GM23338 (cell line): ENCODE data around the gene PRSS57. TPM values are rescaled to one million over a fixed set of nuclear protein-coding genes. Genes with fewer than 3 reads are reported as not detected.

Experiments used
- ATAC-seq: fragments of 200-7000 bp; cut with Tn5 transposase; 3 replicates; pipeline ENCODE4 v1.9.1; 2020
- DNase-seq: peaks from one replicate; pipeline ENCODE4 v3.0.0-alpha.2; 2015; ENCODE audit warnings: low spot score
- H2AFZ ChIP-seq: fragments of 200-600 bp; sonication (generic); 2 replicates; pipeline ENCODE4 v1.8.0; 2016; ENCODE audit warnings: antibody characterized with exemption, mild to moderate bottlenecking, moderate library complexity
- H3F3A ChIP-seq: fragments of 200-600 bp; sonication (generic); replicated peaks from 2 replicates; pipeline ENCODE4 v1.8.0; 2017; ENCODE audit warnings: antibody characterized with exemption, mixed run types, low read depth
- H3K27ac ChIP-seq: fragments of 200-600 bp; sonication (generic); 2 replicates; pipeline ENCODE4 v1.6.1; 2016; ENCODE audit warnings: low read depth
- H3K27me3 ChIP-seq: fragments of 200-600 bp; sonication (generic); 2 replicates; pipeline ENCODE4 v1.8.0; 2016; ENCODE audit warnings: mild to moderate bottlenecking, mixed run types, moderate library complexity; ENCODE audit not compliant: insufficient read depth
- H3K36me3 ChIP-seq: fragments of 200-600 bp; sonication (generic); 2 replicates; pipeline ENCODE4 v1.8.0; 2016; ENCODE audit warnings: mild to moderate bottlenecking; ENCODE audit not compliant: insufficient read depth
- H3K4me1 ChIP-seq: fragments of 200-600 bp; sonication (generic); 2 replicates; pipeline ENCODE4 v1.8.0; 2016; ENCODE audit warnings: mild to moderate bottlenecking, moderate library complexity; ENCODE audit not compliant: insufficient read depth
- H3K4me2 ChIP-seq: fragments of 200-600 bp; sonication (generic); 2 replicates; pipeline ENCODE4 v1.7.1; 2017; ENCODE audit warnings: mixed run types
- H3K4me3 ChIP-seq: fragments of 200-600 bp; sonication (generic); 2 replicates; pipeline ENCODE4 v1.6.1; 2016; ENCODE audit warnings: mixed run types
- H3K79me2 ChIP-seq: fragments of 200-600 bp; sonication (generic); replicated peaks from 2 replicates; pipeline ENCODE4 v1.8.0; 2017; ENCODE audit warnings: mild to moderate bottlenecking; ENCODE audit not compliant: insufficient read depth
- H3K9me2 ChIP-seq: fragments of 200-600 bp; sonication (generic); 2 replicates; pipeline ENCODE4 v1.8.0; 2017; ENCODE audit not compliant: insufficient read depth
- H4K20me1 ChIP-seq: fragments of 200-600 bp; sonication (generic); replicated peaks from 2 replicates; pipeline ENCODE4 v1.8.0; 2017; ENCODE audit warnings: mild to moderate bottlenecking; ENCODE audit not compliant: insufficient read depth
- H3K27ac Mint-ChIP-seq: 2 replicates; pipeline ENCODE4 v1.8.0; 2020; ENCODE audit warnings: inconsistent platforms, mild to moderate bottlenecking, moderate library complexity, mixed read lengths
- H3K27me3 Mint-ChIP-seq: 3 replicates; pipeline ENCODE4 v1.8.0; 2022; ENCODE audit warnings: low read depth, mild to moderate bottlenecking, moderate library complexity, mixed read lengths, inconsistent platforms; ENCODE audit not compliant: insufficient read depth, poor library complexity
- H3K36me3 Mint-ChIP-seq: 3 replicates; pipeline ENCODE4 v1.8.0; 2021; ENCODE audit warnings: low read depth, mild to moderate bottlenecking, inconsistent platforms, moderate library complexity, mixed read lengths
- H3K4me1 Mint-ChIP-seq: 3 replicates; pipeline ENCODE4 v1.8.0; 2020; ENCODE audit warnings: mild to moderate bottlenecking, inconsistent platforms, mixed read lengths
- H3K4me3 Mint-ChIP-seq: 3 replicates; pipeline ENCODE4 v1.8.0; 2021; ENCODE audit warnings: moderate library complexity, mild to moderate bottlenecking, inconsistent platforms, mixed read lengths
- H3K9me3 Mint-ChIP-seq: 3 replicates; pipeline ENCODE4 v1.8.0; 2020; ENCODE audit warnings: moderate library complexity, mild to moderate bottlenecking, inconsistent platforms, mixed read lengths
- CREB1 ChIP-seq: fragments of 250-450 bp; sonication (Bioruptor Pico); IDR thresholded peaks from 2 replicates; pipeline ENCODE4 v1.5.0; 2020; ENCODE audit warnings: low read depth, mild to moderate bottlenecking, moderate library complexity
- ETS1 ChIP-seq: IDR thresholded peaks from 2 replicates; pipeline ENCODE4 v1.6.1; 2016; ENCODE audit warnings: antibody characterized with exemption
- EZH2 ChIP-seq: fragments of 200-600 bp; sonication (generic); IDR thresholded peaks from one replicate; pipeline ENCODE4 v1.8.0; 2017; ENCODE audit warnings: antibody characterized with exemption, mild to moderate bottlenecking, low read depth; ENCODE audit not compliant: unreplicated experiment
- EZH2phosphoT487 ChIP-seq: fragments of 200-600 bp; sonication (generic); IDR thresholded peaks from one replicate; pipeline ENCODE4 v1.8.1; 2018; ENCODE audit warnings: antibody characterized with exemption; ENCODE audit not compliant: unreplicated experiment
- JUNB ChIP-seq: IDR thresholded peaks from one replicate; pipeline ENCODE4 v1.6.1; 2016; ENCODE audit warnings: antibody characterized with exemption; ENCODE audit not compliant: unreplicated experiment
- NANOG ChIP-seq: IDR thresholded peaks from 2 replicates; pipeline ENCODE4 v1.6.1; 2016; ENCODE audit warnings: antibody characterized with exemption, borderline replicate concordance
- POLR2AphosphoS5 ChIP-seq: IDR thresholded peaks from 2 replicates; pipeline ENCODE4 v1.6.1; 2016; ENCODE audit warnings: antibody characterized with exemption, low read depth
- REST ChIP-seq: IDR thresholded peaks from one replicate; pipeline ENCODE4 v1.6.1; 2018; ENCODE audit warnings: antibody characterized with exemption; ENCODE audit not compliant: unreplicated experiment
- STAT1 ChIP-seq: IDR thresholded peaks from one replicate; pipeline ENCODE4 v1.6.1; 2016; ENCODE audit warnings: antibody characterized with exemption; ENCODE audit not compliant: unreplicated experiment
- ZNF114 ChIP-seq: fragments of 250-450 bp; sonication (Bioruptor Pico); IDR thresholded peaks from 2 replicates; pipeline ENCODE4 v1.5.0; 2020; ENCODE audit warnings: mild to moderate bottlenecking, moderate library complexity
- ZNF331 ChIP-seq: fragments of 250-450 bp; sonication (Bioruptor Pico); IDR thresholded peaks from 2 replicates; pipeline ENCODE4 v1.5.0; 2020; ENCODE audit warnings: low read depth, mild to moderate bottlenecking, moderate library complexity
- polyA plus RNA-seq: library from polyadenylated mRNA; unstranded; fragments of >200 nt; fragmentation: Nextera tagmentation; extraction: Ambion mirVana; gene quantifications from 2 replicates; pipeline ENCODE4 v1.2.1, GENCODE V29; 2016
- total RNA-seq: library from RNA; depleted of rRNA; stranded (reverse); fragments of >200 nt; shearing (Covaris generic); gene quantifications from 2 replicates; pipeline ENCODE4 v1.2.3, GENCODE V29; 2014
- TF ChIP-seq, protein P1 (sequence below): fragments of 250-450 bp; sonication (Bioruptor Pico); IDR thresholded peaks from 2 replicates; pipeline ENCODE4 v1.5.0; 2020; ENCODE audit warnings: mild to moderate bottlenecking, moderate library complexity

The PRSS57 gene
- total and polyA plus RNA-seq, 2 experiments from 2014 or later: 0.34 TPM; not detected in 1

- Histone ChIP-seq H3K4me1 (no peaks in the 10 kb centered on the region; the same call in 1 of the 2 replicates), H3K4me2 (no peak overlapping the region), H4K20me1 (no peaks in the 10 kb centered on the region), H2AFZ (no peak overlapping the region), H3F3A (no peaks in the 10 kb centered on the region), H3K79me2 (no peaks in the 10 kb centered on the region), H3K4me3 (no peak overlapping the region), H3K9me2 (no peaks in the 10 kb centered on the region), H3K27ac (no peak overlapping the region), H3K27me3 (no peaks in the 10 kb centered on the region), H3K36me3 (no peaks in the 10 kb centered on the region; the same call in 1 of the 2 replicates)
- H3K4me3 Mint-ChIP-seq: no peak overlapping the region
- H3K36me3 Mint-ChIP-seq: no peaks in the 10 kb centered on the region
- no peak overlapping the region for H3K27ac Mint-ChIP-seq
- peaks cover 3% of the 10 kb centered on the region for H3K27me3 Mint-ChIP-seq
- no peaks in the 10 kb centered on the region; the same call in 2 of the 3 replicates for H3K4me1 Mint-ChIP-seq
- H3K9me3 Mint-ChIP-seq: peaks cover 2% of the 10 kb centered on the region; the same call in 2 of the 3 replicates
- TF ChIP-seq ZNF331 (no peak), REST (no peak), JUNB (no peak), POLR2AphosphoS5 (no peak), EZH2 (no peak), NANOG (no peak), CREB1 (CRISPR knock-in tag) (no peak), ZNF114 (no peak), ETS1 (no peak), STAT1 (no peak), EZH2phosphoT487 (no peak)
- TF ChIP-seq, protein P1, sequence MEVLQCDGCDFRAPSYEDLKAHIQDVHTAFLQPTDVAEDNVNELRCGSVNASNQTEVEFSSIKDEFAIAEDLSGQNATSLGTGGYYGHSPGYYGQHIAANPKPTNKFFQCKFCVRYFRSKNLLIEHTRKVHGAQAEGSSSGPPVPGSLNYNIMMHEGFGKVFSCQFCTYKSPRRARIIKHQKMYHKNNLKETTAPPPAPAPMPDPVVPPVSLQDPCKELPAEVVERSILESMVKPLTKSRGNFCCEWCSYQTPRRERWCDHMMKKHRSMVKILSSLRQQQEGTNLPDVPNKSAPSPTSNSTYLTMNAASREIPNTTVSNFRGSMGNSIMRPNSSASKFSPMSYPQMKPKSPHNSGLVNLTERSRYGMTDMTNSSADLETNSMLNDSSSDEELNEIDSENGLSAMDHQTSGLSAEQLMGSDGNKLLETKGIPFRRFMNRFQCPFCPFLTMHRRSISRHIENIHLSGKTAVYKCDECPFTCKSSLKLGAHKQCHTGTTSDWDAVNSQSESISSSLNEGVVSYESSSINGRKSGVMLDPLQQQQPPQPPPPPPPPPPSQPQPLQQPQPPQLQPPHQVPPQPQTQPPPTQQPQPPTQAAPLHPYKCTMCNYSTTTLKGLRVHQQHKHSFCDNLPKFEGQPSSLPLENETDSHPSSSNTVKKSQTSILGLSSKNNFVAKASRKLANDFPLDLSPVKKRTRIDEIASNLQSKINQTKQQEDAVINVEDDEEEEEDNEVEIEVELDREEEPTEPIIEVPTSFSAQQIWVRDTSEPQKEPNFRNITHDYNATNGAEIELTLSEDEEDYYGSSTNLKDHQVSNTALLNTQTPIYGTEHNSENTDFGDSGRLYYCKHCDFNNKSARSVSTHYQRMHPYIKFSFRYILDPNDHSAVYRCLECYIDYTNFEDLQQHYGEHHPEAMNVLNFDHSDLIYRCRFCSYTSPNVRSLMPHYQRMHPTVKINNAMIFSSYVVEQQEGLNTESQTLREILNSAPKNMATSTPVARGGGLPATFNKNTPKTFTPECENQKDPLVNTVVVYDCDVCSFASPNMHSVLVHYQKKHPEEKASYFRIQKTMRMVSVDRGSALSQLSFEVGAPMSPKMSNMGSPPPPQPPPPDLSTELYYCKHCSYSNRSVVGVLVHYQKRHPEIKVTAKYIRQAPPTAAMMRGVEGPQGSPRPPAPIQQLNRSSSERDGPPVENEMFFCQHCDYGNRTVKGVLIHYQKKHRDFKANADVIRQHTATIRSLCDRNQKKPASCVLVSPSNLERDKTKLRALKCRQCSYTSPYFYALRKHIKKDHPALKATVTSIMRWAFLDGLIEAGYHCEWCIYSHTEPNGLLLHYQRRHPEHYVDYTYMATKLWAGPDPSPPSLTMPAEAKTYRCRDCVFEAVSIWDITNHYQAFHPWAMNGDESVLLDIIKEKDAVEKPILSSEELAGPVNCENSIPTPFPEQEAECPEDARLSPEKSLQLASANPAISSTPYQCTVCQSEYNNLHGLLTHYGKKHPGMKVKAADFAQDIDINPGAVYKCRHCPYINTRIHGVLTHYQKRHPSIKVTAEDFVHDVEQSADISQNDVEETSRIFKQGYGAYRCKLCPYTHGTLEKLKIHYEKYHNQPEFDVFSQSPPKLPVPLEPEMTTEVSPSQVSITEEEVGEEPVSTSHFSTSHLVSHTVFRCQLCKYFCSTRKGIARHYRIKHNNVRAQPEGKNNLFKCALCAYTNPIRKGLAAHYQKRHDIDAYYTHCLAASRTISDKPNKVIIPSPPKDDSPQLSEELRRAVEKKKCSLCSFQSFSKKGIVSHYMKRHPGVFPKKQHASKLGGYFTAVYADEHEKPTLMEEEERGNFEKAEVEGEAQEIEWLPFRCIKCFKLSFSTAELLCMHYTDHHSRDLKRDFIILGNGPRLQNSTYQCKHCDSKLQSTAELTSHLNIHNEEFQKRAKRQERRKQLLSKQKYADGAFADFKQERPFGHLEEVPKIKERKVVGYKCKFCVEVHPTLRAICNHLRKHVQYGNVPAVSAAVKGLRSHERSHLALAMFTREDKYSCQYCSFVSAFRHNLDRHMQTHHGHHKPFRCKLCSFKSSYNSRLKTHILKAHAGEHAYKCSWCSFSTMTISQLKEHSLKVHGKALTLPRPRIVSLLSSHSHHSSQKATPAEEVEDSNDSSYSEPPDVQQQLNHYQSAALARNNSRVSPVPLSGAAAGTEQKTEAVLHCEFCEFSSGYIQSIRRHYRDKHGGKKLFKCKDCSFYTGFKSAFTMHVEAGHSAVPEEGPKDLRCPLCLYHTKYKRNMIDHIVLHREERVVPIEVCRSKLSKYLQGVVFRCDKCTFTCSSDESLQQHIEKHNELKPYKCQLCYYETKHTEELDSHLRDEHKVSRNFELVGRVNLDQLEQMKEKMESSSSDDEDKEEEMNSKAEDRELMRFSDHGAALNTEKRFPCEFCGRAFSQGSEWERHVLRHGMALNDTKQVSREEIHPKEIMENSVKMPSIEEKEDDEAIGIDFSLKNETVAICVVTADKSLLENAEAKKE (CRISPR knock-in tag): no peak
- DNase-seq: no peak
- no peak for ATAC-seq
These were observed 35.7 kb upstream of the PRSS57 start for GRCh38 chr19:731000-731399.
